GM12873 (cell line): ENCODE data around the gene CALML3.

ENCODE experiments used
- CTCF ChIP-seq: IDR thresholded peaks from 2 replicates; pipeline ENCODE4 v1.5.1; 2012; ENCODE audit warnings: low read depth, mild to moderate bottlenecking, moderate library complexity, low read length, control low read depth; ENCODE audit not compliant: insufficient read depth; ENCODE audit errors: missing control alignments

CALML3 gene

DNA sequence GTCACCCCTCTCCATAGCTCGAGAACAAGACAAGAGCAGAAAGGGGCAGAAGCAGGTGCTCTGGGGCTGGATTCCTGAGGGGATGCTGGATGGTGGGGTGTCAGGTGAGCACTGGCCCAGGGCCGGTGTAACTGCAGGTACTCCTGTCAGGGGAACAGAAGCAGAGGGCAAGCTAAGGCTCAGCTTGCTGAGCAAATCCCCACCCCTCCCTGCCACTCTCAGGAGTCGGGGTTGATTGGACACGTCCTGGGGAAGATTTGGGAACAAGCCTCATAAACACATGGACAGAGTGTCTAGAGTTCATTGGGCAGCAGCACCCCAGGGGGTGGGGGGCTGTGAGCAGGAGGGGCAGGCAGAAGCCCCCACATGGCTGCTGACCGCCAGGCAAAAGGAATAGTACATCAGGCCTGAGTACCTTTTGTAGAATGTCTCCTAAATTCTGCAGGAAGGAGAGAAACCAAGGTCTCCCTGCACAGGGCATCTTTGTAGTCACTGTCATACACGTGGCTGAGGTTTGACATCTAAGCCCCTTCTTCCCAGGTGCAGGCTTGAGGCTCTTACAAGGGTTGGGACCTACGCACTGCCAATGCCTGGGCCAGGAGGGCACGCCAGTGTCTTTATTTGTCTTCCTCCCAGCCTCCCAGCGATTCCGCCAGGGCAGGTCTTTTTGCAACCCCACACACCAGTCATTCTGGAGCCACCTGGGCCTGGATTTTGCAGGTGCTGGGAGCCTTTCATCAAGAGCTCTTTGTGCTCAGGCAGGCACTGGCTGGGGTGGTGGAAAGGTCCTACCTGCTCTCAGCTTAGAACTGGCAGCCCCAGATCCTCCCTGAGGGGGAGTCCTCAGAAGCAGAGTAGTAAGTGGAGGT is 2.8 kb downstream of the CALML3 start:
- TF ChIP-seq CTCF, result no peak

DNA sequence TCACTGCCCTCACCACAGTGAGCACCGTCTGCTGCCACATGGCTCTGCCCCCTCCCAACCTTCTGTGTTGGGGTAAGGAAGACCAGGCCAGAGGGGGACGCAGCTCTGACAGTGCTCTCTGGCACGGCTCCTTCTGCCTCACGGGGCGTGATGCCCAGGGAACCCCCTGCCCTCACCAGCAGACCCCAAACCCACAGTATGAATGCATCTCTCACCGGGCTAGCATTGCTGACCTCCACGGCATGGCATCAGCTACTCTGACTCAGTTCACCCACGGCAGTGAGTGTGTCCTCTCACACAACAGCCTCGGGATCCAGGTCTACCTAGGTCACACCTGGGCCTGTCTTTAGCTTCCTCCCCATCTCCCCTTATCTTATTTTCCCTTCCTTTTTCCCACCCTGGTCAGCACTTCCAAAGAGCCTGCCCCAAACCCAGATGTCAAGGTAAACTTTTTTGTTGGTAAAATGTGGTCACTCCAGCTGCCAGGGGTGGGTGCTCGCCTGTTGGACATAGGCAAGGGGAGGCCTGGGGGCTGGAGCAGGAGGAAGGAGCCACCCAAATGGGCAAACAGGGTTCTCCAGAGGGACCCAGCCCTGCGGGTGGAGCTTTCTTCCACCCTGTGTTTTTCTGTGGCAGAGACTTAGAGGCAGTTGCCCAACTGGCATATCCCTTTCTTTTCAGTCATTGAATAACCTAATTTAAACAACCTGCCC is 4.4 kb downstream of the CALML3 start:
- TF ChIP-seq CTCF, result no peak

DNA sequence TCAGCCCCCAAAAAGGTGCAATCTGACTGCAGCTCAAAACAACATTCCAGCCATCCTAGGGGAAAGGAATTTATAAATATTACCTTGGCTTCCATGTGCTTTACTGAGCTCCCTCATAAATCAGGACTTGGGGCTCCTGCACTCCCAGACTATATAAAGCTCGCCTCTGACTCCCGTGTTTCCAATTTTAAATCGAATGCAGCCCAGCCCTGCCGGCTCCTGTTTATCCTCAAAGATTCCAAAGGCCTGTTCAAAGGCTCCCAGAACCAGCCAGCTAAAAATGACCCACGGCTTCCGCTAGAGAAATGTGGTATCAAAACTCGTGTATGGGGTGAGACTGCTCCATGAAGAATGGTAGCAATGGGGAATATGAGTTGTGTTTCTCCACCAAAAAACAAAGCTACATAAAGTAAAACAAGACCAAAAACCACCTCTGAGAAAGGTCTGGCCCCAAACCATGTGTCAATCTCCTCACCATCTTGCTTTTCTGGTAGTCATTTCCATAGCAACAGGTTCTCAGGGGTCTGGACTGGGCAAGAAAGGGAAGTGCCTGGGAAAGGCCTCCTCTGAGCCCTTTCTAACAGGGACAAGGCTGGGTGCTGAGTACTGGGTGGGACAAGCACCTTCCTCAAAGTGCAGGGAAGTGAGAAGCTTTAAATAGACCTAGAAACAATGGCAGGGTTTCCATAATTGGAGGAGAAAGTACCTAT is 5.1 kb downstream of the CALML3 start:
- no peak for TF ChIP-seq CTCF

DNA sequence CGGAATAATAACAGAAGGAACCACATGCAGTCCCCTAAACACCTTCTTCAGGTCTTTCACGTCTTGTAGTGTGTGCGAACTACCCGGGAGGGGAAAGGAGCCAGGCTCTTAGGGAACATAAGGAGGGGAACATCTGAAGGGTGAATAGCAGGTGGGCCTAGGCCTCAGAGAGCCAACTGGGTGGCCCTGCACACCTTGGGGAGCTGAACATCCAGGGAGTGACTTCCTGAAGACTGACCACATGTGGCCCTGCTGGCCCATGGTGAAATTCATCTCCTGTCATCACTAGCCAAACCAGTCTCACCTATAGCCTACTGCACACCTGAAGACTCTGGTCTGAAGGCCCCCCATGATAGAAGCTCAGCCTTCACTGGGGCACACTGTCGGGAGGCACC is 5.6 kb downstream of the CALML3 start:
- TF ChIP-seq CTCF, result no peak

DNA sequence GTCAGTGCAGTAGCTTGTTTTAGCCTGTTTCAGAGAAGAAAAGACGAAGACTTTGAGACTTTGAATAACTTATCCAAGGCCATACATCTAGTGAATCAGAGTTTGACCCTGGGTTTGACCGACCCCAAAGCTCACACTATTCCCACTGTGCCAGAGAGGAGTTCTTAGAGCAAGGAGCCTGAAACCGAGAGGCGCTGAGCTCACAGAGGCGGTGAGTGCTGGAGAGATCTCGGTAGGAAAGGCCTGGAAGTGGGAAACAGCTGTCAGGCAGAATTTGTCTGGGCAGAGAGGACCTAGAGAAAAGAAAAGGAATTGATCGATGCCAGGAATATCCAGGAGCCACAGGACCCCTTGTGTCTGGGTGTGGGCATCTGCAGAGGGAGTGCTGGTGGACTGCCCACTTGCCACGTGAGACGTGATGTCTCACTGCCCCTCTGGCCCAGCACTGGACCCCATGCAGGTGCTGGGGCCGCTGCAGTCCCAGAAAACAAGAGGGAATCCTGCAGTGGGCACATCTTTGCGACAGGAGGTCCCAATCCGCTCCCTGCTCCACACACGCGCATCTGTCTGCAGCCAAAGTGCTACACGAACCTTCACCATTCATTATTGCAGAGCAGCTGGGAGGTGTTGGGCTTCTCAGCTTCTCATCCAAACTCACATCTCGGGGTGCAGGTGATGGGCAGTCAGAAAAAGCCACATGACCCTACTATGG is 6.2 kb downstream of the CALML3 start:
- TF ChIP-seq CTCF, result no peak

DNA sequence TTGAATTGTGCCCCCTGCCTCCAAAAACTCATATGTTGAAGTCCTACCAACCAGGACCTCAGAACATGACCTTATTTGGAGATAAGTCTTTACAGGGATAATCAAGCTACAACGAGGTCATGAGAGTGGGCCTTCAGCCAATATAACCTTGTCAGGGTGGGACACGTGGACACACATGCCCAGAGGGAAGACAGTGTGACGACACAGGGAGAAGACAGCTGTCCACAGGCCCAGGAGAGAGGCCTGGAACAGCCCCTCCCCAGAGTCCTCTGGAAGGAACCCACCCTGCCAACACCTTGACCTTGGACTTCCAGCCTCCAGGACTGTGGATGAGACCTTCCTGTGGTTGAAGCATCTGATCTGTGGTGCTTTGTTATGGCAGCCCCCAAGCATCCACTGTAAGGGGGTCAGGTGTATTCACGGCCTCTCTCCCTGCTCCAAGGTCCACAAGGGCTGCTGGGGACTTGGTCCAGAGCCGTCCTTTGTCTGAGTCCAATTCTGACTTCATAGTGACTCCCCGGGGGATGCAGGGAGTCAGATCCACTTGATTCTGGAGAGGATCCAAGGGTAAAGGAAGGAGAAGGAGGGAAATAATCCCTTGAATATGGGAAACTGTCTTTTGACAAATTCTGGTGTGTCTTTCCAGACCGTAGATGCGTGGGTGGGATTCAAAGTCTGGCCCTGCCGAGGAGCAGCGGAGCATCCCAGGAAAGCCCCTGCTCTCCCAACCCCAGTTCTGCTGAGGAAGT is 7.0 kb downstream of the CALML3 start:
- TF ChIP-seq CTCF, result no peak

- TF ChIP-seq CTCF, result no peak
Measured at GRCh38 chr10:5532307-5532605, 7.5 kb downstream of the CALML3 start.
